Spleen (tissue), 11 donors: ENCODE results near the gene COX6A1. TPM values are rescaled to one million over a fixed set of nuclear protein-coding genes. Genes with fewer than 3 reads are reported as not detected.

Experiments
- DNase-seq: peaks from one replicate; pipeline ENCODE4 v3.0.0-alpha.2; 2020
- H3K27ac ChIP-seq, 8 donors: fragments of 200-600 bp; sonication (generic) in 7 of 8; 1 replicate in 4 of 8; 2 replicates in 4 of 8; pipeline versions ENCODE4 v1.5.0 to v1.8.0; 2016 to 2021; ENCODE audit warnings: inconsistent platforms in 4 of 8, mild to moderate bottlenecking in 4 of 8, moderate library complexity in 1 of 8
- H3K27me3 ChIP-seq, 7 donors: fragments of 200-600 bp; sonication (generic) in 6 of 7; replicated peaks in 1 of 7; 1 replicate in 4 of 7; 2 replicates in 3 of 7; pipeline versions ENCODE4 v1.5.0 to v1.8.0; 2016 to 2021; ENCODE audit warnings: inconsistent platforms in 3 of 7, mild to moderate bottlenecking in 1 of 7
- H3K36me3 ChIP-seq, 6 donors: fragments of 200-600 bp; sonication (generic) in 5 of 6; 1 replicate in 4 of 6; 2 replicates in 2 of 6; pipeline versions ENCODE4 v1.5.0 to v1.8.0; 2016 to 2021; ENCODE audit warnings: inconsistent platforms in 2 of 6
- H3K4me1 ChIP-seq, 6 donors: fragments of 200-600 bp; sonication (generic) in 5 of 6; 1 replicate in 3 of 6; 2 replicates in 3 of 6; pipeline versions ENCODE4 v1.5.0 to v1.8.0; 2016 to 2021; ENCODE audit warnings: inconsistent platforms in 3 of 6
- H3K4me3 ChIP-seq, 8 donors: fragments of 200-600 bp; sonication (generic) in 7 of 8; 1 replicate in 4 of 8; 2 replicates in 4 of 8; pipeline versions ENCODE4 v1.5.0 to v1.8.0; 2016 to 2021; ENCODE audit warnings: inconsistent platforms in 4 of 8, mild to moderate bottlenecking in 4 of 8, moderate library complexity in 2 of 8
- H3K9me3 ChIP-seq, 8 donors: fragments of 200-600 bp; sonication (generic) in 7 of 8; 1 replicate in 4 of 8; 2 replicates in 4 of 8; pipeline versions ENCODE4 v1.5.0 to v1.8.0; 2016 to 2021; ENCODE audit warnings: inconsistent platforms in 4 of 8
- POLR2A ChIP-seq, 3 donors: fragments of 450-650 bp; IDR thresholded peaks; one replicate each; pipeline ENCODE4 v1.5.1; 2017; ENCODE audit warnings: antibody characterized with exemption in 3 of 3, mild to moderate bottlenecking in 1 of 3
- POLR2AphosphoS5 ChIP-seq, 3 donors: sonication (generic); formaldehyde crosslinking; IDR thresholded peaks; one replicate each; pipeline ENCODE4 v1.5.1; 2017; ENCODE audit warnings: antibody characterized with exemption in 3 of 3
- WGBS, 5 donors: extraction: QIAGEN DNeasy Blood & Tissue Kit in 3 of 5; methylation state at CpG; one replicate each; pipeline versions ENCODE4 v1.1.5 to v1.1.7; 2013 to 2018; 5-methylcytosine and 5-hydroxymethylcytosine counted together
- intact Hi-C: fragments of 100-400 bp; cut with DNase I; formaldehyde crosslinking; loops from one replicate; pipeline ENCODE4 v1.15.0; 2023; ENCODE audit warnings: low total_unique reads
- polyA plus RNA-seq, 3 donors: library from polyadenylated mRNA; stranded (reverse); fragments of 200-250 nt; gene quantifications; one replicate each; pipeline ENCODE4 v1.2.1, GENCODE V29; 2013
- total RNA-seq, 7 donors: library from RNA; depleted of rRNA in 3 of 7; stranded (reverse); fragments of >200 nt in 3 of 7; fragmentation: NEBNext Ultra II Directional in 4 of 7; extraction: Animal tissue kit (Norgen Biotek cat#: 25700) in 4 of 7; gene quantifications; one replicate each; pipeline versions ENCODE4 v1.1.0 to v1.2.1, GENCODE V29; 2016 to 2021
- TF ChIP-seq, protein P1 (sequence below), 11 experiments: fragments of 200-600 bp in 7 of 11; fragments of 450-650 bp in 4 of 11; sonication (generic) in 4 of 11; IDR thresholded peaks in 8 of 11; conservative IDR thresholded peaks in 3 of 11; 1 replicate in 7 of 11; 2 replicates in 4 of 11; pipeline versions ENCODE4 v1.4.0 to v1.8.0; 2016 to 2021; ENCODE audit warnings: antibody characterized with exemption in 11 of 11, inconsistent platforms in 4 of 11, mild to moderate bottlenecking in 1 of 11
- donor health status: healthy with polysubstance abuse.
- donor health status: DM: no; HTN: no; CAD: no; lungs with moderate emphysema.
- donor health status: DM: no; HTN: no; CAD: no.
- donor health status: Bipolar disorder and iron deficiency.
- donor health status: healthy.
- donor health status: DM: no; HTN: no; CAD: no.
- donor health status: DM: yes; HTN: yes; CAD: no.

Gene COX6A1
- total and polyA plus RNA-seq, 10 donors, result 182 to 551 (median 390) TPM

DNA sequence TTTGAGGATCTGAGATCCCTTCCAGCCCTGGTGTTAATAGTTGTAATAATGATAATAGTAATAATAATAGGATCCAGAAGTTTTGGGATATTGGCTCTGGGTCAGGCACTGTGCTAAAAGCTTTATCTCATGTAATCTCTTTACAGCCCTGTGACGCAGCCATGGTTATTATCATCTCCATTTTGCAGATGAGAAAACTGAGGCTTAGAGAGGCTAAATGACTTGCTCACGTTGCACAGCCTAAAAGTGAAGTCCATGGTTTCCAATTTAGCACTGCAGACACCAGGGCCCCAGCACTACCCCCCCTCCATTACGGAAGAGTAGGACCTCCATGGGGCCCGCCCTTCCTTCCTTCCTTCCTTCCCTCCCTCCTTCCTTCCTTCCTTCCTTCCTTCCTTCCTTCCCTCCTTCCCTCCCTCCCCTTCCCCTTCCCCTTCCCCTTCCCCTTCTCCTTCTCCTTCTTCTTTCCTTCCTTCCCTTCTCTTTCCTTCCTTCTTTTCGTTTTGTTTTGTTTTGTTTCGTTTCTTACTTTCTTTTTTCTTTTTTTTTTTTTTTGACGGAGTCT lies 14.9 kb upstream of the COX6A1 start:
- Histone ChIP-seq H3K27me3 (peaks cover 0 to 11% (median 0%) of the 10 kb centered on the region in 7 donors), H3K4me3 (no peak overlapping the region), H3K9me3 (no peaks in the 10 kb centered on the region), H3K27ac (no peak overlapping the region), H3K36me3 (no peaks in the 10 kb centered on the region), H3K4me1 (no peaks in the 10 kb centered on the region)
- TF ChIP-seq POLR2A (IDR thresholded peaks at IDR 0.05) (no peak), POLR2AphosphoS5 (IDR thresholded peaks at IDR 0.05) (no peak)
- TF ChIP-seq, protein P1, sequence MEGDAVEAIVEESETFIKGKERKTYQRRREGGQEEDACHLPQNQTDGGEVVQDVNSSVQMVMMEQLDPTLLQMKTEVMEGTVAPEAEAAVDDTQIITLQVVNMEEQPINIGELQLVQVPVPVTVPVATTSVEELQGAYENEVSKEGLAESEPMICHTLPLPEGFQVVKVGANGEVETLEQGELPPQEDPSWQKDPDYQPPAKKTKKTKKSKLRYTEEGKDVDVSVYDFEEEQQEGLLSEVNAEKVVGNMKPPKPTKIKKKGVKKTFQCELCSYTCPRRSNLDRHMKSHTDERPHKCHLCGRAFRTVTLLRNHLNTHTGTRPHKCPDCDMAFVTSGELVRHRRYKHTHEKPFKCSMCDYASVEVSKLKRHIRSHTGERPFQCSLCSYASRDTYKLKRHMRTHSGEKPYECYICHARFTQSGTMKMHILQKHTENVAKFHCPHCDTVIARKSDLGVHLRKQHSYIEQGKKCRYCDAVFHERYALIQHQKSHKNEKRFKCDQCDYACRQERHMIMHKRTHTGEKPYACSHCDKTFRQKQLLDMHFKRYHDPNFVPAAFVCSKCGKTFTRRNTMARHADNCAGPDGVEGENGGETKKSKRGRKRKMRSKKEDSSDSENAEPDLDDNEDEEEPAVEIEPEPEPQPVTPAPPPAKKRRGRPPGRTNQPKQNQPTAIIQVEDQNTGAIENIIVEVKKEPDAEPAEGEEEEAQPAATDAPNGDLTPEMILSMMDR (IDR thresholded peaks at IDR 0.05 in 8 of 11, conservative IDR thresholded peaks at IDR 0.05 in 3 of 11), result no peak
- DNase-seq, result no peak
- intact Hi-C loops, result no loop called here
- WGBS, 5 donors, result 43 to 67% (median 48%) methylated on average over 7 of the region's 7 CpGs

DNA sequence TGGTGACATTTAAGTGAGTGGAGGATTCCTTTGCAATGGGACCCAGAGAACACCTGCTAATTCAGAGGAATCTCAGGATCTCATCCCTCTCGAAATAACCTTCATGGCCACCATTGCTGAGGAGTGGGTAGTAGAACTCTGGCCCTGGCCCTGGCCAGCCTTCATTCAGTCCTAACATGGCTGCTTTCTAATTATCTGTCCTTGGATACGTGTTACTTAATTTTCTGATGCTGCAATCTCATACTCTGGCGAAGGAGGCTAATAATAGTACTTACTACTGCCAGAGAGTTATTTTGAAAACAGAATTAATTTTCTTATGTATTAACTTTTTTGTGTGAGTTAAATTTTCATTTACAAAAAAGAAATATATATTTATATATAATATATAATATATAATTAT lies 12.1 kb upstream of the COX6A1 start:
- peaks cover 0 to 2% (median 0%) of the 10 kb centered on the region in 8 donors for H3K9me3 ChIP-seq
- intact Hi-C loops, result no loop called here
- peaks cover 0 to 7% (median 2%) of the 10 kb centered on the region in 6 donors for H3K4me1 ChIP-seq
- peaks cover 0 to 25% (median 0%) of the 10 kb centered on the region in 7 donors for H3K27me3 ChIP-seq
- no peak overlapping the region for H3K4me3 ChIP-seq
- H3K36me3 ChIP-seq, result no peaks in the 10 kb centered on the region
- no peak for DNase-seq
- H3K27ac ChIP-seq, result no peak overlapping the region
- 80 to 90% (median 83%) methylated on average over 3 of the region's 3 CpGs for WGBS, 5 donors
- TF ChIP-seq POLR2AphosphoS5 (IDR thresholded peaks at IDR 0.05) (no peak), POLR2A (IDR thresholded peaks at IDR 0.05) (no peak)
- TF ChIP-seq, protein P1 (IDR thresholded peaks at IDR 0.05 in 8 of 11, conservative IDR thresholded peaks at IDR 0.05 in 3 of 11), result no peak

DNA sequence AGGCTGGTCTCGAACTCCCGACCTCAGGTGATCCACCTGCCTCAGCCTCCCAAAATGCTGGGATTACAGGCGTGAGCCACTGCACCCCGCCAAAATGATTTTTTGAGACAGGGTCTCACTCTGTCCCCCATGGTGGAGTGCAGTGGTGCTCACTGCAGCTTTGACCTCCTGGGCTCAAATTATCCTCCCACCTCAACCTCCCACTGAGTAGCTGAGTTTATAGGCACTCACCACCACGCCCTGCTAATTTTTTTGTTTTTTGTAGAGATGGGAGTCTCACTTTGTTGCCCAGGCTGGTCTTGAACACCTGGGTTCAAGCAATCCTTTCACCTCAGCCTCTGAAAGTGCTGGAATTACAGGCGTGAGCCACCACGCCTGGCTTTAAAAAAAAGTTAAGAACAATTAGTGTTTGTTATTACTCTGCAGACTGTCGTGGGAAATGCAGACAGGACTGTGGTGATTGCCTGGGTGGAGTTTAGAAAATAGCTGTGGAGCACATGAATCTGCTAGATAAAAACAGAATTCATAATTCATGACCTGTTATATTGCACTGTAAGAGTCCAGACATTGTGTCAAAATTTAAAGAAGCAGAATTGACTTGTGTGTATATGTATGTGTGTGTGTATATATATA lies 9.2 kb upstream of the COX6A1 start:
- TF ChIP-seq POLR2A (IDR thresholded peaks at IDR 0.05), result no peak
- TF ChIP-seq, protein P1 (IDR thresholded peaks at IDR 0.05 in 8 of 11, conservative IDR thresholded peaks at IDR 0.05 in 3 of 11), result no peak
- TF ChIP-seq POLR2AphosphoS5 (IDR thresholded peaks at IDR 0.05), result no peak
- no peak for DNase-seq

DNA sequence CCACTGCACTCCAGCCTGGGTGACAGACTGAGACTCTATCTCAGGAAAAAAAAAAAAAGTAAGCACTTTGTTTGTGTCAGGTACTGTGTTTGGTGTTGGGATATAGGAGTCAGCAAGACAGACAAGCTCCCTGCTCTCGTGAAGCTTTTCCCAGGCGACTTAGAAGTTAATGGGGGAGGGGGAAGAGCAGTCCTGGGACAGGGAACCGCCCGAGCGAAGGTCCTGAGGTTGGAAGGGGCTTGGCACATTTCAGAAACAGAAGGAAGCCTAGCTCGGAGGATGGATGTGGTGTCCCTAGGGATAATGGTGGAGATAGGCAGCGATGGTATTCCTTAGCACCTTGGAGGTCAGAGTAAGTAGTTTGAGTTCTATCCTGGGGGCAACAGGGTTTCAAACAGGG lies 8.5 kb upstream of the COX6A1 start:
- no peak for TF ChIP-seq POLR2AphosphoS5 (IDR thresholded peaks at IDR 0.05)
- TF ChIP-seq, protein P1 (IDR thresholded peaks at IDR 0.05 in 8 of 11, conservative IDR thresholded peaks at IDR 0.05 in 3 of 11), result no peak
- TF ChIP-seq POLR2A (IDR thresholded peaks at IDR 0.05), result no peak
- intact Hi-C loops, result no loop called here
- DNase-seq, result no peak
- no peak overlapping the region for H3K27ac ChIP-seq
- H3K4me1 ChIP-seq, result peaks cover 0 to 8% (median 2%) of the 10 kb centered on the region in 6 donors
- peaks cover 0 to 2% (median 0%) of the 10 kb centered on the region in 8 donors for H3K9me3 ChIP-seq
- H3K36me3 ChIP-seq, result no peaks in the 10 kb centered on the region
- H3K4me3 ChIP-seq, result no peak overlapping the region
- peaks cover 0 to 51% (median 0%) of the 10 kb centered on the region in 7 donors for H3K27me3 ChIP-seq
- WGBS, 5 donors, result 62 to 75% (median 72%) methylated on average over 7 of the region's 7 CpGs

More for the DNA sequence above, 9.2 kb upstream of the COX6A1 start:
- no peaks in the 10 kb centered on the region for H3K36me3 ChIP-seq
- no peak overlapping the region for H3K4me3 ChIP-seq
- intact Hi-C loops, result no loop called here
- peaks cover 0 to 2% (median 0%) of the 10 kb centered on the region in 8 donors for H3K9me3 ChIP-seq
- no peak overlapping the region for H3K27ac ChIP-seq
- H3K4me1 ChIP-seq, result peaks cover 0 to 8% (median 2%) of the 10 kb centered on the region in 6 donors
- peaks cover 0 to 50% (median 0%) of the 10 kb centered on the region in 7 donors for H3K27me3 ChIP-seq
- WGBS, 5 donors, result 56 to 69% (median 66%) methylated on average over 8 of the region's 8 CpGs
